Gastrocnemius medialis (tissue), 4 donors: Measurements from ENCODE around the gene MON2.

Source experiments
- POLR2A ChIP-seq, 2 donors: fragments of 450-650 bp; IDR thresholded peaks; one replicate each; pipeline ENCODE4 v1.6.1; 2017; ENCODE audit warnings: antibody characterized with exemption in 2 of 2, mild to moderate bottlenecking in 2 of 2, moderate library complexity in 2 of 2
- TF ChIP-seq, protein P1 (sequence below), 5 experiments: fragments of 450-650 bp in 3 of 5; fragments of 200-600 bp in 2 of 5; sonication (generic) in 2 of 5; IDR thresholded peaks in 4 of 5; conservative IDR thresholded peaks in 1 of 5; 1 replicate in 4 of 5; 2 replicates in 1 of 5; pipeline ENCODE4 v1.5.1; 2016 to 2019; ENCODE audit warnings: antibody characterized with exemption in 5 of 5, mild to moderate bottlenecking in 3 of 5, moderate library complexity in 3 of 5

GRCh38 chr12:62604373-62604772, 137.7 kb downstream of the MON2 start:
- TF ChIP-seq, protein P1, sequence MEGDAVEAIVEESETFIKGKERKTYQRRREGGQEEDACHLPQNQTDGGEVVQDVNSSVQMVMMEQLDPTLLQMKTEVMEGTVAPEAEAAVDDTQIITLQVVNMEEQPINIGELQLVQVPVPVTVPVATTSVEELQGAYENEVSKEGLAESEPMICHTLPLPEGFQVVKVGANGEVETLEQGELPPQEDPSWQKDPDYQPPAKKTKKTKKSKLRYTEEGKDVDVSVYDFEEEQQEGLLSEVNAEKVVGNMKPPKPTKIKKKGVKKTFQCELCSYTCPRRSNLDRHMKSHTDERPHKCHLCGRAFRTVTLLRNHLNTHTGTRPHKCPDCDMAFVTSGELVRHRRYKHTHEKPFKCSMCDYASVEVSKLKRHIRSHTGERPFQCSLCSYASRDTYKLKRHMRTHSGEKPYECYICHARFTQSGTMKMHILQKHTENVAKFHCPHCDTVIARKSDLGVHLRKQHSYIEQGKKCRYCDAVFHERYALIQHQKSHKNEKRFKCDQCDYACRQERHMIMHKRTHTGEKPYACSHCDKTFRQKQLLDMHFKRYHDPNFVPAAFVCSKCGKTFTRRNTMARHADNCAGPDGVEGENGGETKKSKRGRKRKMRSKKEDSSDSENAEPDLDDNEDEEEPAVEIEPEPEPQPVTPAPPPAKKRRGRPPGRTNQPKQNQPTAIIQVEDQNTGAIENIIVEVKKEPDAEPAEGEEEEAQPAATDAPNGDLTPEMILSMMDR (IDR thresholded peaks at IDR 0.05 in 4 of 5, conservative IDR thresholded peaks at IDR 0.05 in 1 of 5), result no peak
- TF ChIP-seq POLR2A (IDR thresholded peaks at IDR 0.05), result no peak
